Mesothelial cell of epicardium (in vitro differentiated cells): ENCODE measurements around the gene TBC1D9B. TPM values are rescaled to one million over a fixed set of nuclear protein-coding genes. Genes with fewer than 3 reads are reported as not detected.

Experiments
- DNase-seq, 2 experiments: peaks; one replicate each; pipeline ENCODE4 v3.0.0; 2021; ENCODE audit warnings: low spot score in 2 of 2; ENCODE audit not compliant: unreplicated experiment in 2 of 2
- H3K27ac Mint-ChIP-seq: 2 replicates; pipeline ENCODE4 v1.8.0; 2021; ENCODE audit warnings: mixed read lengths
- H3K27me3 Mint-ChIP-seq: 2 replicates; pipeline ENCODE4 v1.8.0; 2021; ENCODE audit warnings: low read depth, mixed read lengths
- H3K36me3 Mint-ChIP-seq: 2 replicates; pipeline ENCODE4 v1.8.0; 2021; ENCODE audit warnings: mixed read lengths
- H3K4me1 Mint-ChIP-seq: 2 replicates; pipeline ENCODE4 v1.8.0; 2021; ENCODE audit warnings: mixed read lengths
- H3K4me3 Mint-ChIP-seq: 2 replicates; pipeline ENCODE4 v1.8.0; 2021; ENCODE audit warnings: mild to moderate bottlenecking, moderate library complexity, mixed read lengths
- H3K9me3 Mint-ChIP-seq: 2 replicates; pipeline ENCODE4 v1.8.0; 2021; ENCODE audit warnings: mixed read lengths
- total RNA-seq: library from RNA; stranded (reverse); gene quantifications from 3 replicates; pipeline ENCODE4 v1.2.1, GENCODE V29; 2021
- TF ChIP-seq, protein P1 (sequence below): fragments of 200-600 bp; sonication (generic); IDR thresholded peaks from one replicate; pipeline ENCODE4 v1.5.0; 2021; ENCODE audit warnings: antibody characterized with exemption; ENCODE audit not compliant: unreplicated experiment

Gene TBC1D9B
- total RNA-seq, result 131 to 139 TPM (median 139 TPM) in 3 replicates

- TF ChIP-seq, protein P1, sequence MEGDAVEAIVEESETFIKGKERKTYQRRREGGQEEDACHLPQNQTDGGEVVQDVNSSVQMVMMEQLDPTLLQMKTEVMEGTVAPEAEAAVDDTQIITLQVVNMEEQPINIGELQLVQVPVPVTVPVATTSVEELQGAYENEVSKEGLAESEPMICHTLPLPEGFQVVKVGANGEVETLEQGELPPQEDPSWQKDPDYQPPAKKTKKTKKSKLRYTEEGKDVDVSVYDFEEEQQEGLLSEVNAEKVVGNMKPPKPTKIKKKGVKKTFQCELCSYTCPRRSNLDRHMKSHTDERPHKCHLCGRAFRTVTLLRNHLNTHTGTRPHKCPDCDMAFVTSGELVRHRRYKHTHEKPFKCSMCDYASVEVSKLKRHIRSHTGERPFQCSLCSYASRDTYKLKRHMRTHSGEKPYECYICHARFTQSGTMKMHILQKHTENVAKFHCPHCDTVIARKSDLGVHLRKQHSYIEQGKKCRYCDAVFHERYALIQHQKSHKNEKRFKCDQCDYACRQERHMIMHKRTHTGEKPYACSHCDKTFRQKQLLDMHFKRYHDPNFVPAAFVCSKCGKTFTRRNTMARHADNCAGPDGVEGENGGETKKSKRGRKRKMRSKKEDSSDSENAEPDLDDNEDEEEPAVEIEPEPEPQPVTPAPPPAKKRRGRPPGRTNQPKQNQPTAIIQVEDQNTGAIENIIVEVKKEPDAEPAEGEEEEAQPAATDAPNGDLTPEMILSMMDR, result peak; percentile 52
- Mint-ChIP-seq H3K27me3 (no peaks in the 10 kb centered on the region), H3K36me3 (peaks cover 9% of the 10 kb centered on the region), H3K4me3 (peak within 1 kb of the TSS; percentile 87), H3K9me3 (no peaks in the 10 kb centered on the region), H3K27ac (peak within 1 kb of the TSS; percentile 73), H3K4me1 (peaks cover 7% of the 10 kb centered on the region)
- peak; percentile 62 to 66 for DNase-seq
Observed at GRCh38 chr5:179907556-179908324, at the start of gene TBC1D9B. TBC1D9B (minus strand) TSS chr5:179907897; CDS start chr5:179907821, 76 bp downstream.

GRCh38 chr5:179955630-179956029 lies 47.9 kb upstream of the TBC1D9B start:
- Mint-ChIP-seq H3K9me3 (peaks cover 8% of the 10 kb centered on the region), H3K27ac (no peak overlapping the region), H3K4me3 (no peak overlapping the region), H3K4me1 (no peaks in the 10 kb centered on the region), H3K36me3 (peaks cover 31% of the 10 kb centered on the region), H3K27me3 (no peaks in the 10 kb centered on the region)
- TF ChIP-seq, protein P1, result no peak
- no peak for DNase-seq

DNA sequence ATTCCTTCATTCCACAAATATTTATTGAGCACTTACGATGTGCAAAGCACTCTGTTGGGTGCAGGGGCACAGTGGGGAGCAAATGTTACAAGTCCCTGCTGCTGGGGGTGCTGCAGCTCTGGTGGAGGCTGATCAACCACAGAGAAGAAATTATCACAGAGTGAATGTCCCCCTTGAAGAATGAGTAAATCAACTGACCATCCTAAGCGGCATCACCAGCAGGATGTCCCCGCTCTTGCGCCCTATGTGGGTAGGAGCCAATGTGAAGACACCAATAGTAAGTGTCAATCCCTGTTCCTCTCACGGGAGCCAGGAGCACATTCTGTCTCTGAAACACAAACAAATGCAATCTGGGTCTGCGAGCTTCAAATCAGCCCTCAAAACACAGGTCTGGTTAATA lies 47.4 kb upstream of the TBC1D9B start:
- TF ChIP-seq, protein P1, result no peak
- Mint-ChIP-seq H3K27me3 (no peaks in the 10 kb centered on the region), H3K4me3 (no peak overlapping the region), H3K36me3 (peaks cover 32% of the 10 kb centered on the region), H3K9me3 (peaks cover 8% of the 10 kb centered on the region), H3K4me1 (no peaks in the 10 kb centered on the region), H3K27ac (no peak overlapping the region)
- no peak for DNase-seq

- peaks cover 34% of the 10 kb centered on the region for H3K36me3 Mint-ChIP-seq
- H3K4me1 Mint-ChIP-seq, result peaks cover 4% of the 10 kb centered on the region
- no peaks in the 10 kb centered on the region for H3K27me3 Mint-ChIP-seq
- H3K4me3 Mint-ChIP-seq, result no peak overlapping the region
- peaks cover 8% of the 10 kb centered on the region for H3K9me3 Mint-ChIP-seq
- H3K27ac Mint-ChIP-seq, result no peak overlapping the region
- TF ChIP-seq, protein P1, result no peak
- no peak for DNase-seq
Observed at GRCh38 chr5:179954434-179954833, 46.7 kb upstream of the TBC1D9B start.

- Mint-ChIP-seq H3K4me3 (no peak overlapping the region), H3K36me3 (peaks cover 34% of the 10 kb centered on the region)
Observed at GRCh38 chr5:179953987-179954386, 46.3 kb upstream of the TBC1D9B start.

More at GRCh38 chr5:179953987-179954386, 46.3 kb upstream of the TBC1D9B start:
- Mint-ChIP-seq H3K27ac (no peak overlapping the region), H3K4me1 (peaks cover 4% of the 10 kb centered on the region), H3K9me3 (peaks cover 8% of the 10 kb centered on the region), H3K27me3 (no peaks in the 10 kb centered on the region)
- no peak for DNase-seq
- TF ChIP-seq, protein P1, result no peak
